Pancreas (tissue), 10 donors: ENCODE measurements around the gene ABCA4. TPM values are rescaled to one million over a fixed set of nuclear protein-coding genes. Genes with fewer than 3 reads are reported as not detected.

ENCODE experiments used
- ATAC-seq, 4 donors: fragments of 200-7000 bp; cut with Tn5 transposase; one replicate each; pipeline versions ENCODE4 v1.8.0 to v1.9.1; 2020; ENCODE audit warnings: mild to moderate bottlenecking in 4 of 4, moderate library complexity in 4 of 4
- DNase-seq, 6 donors: peaks; one replicate each; pipeline ENCODE4 v3.0.0-alpha.2; 2020
- FAIRE-seq: peaks from 2 replicates; lab custom pipeline; 2012; peaks lifted over from hg19 to GRCh38; lab: Jason Lieb, UNC
- H3K27ac ChIP-seq, 4 donors: fragments of 200-600 bp; sonication (generic); 1 replicate in 3 of 4; 2 replicates in 1 of 4; pipeline versions ENCODE4 v1.5.0 to v1.8.0; 2020
- H3K27me3 ChIP-seq, 4 donors: fragments of 200-600 bp; one replicate each; pipeline ENCODE4 v1.8.0; 2021
- H3K36me3 ChIP-seq, 3 donors: fragments of 200-600 bp; sonication (generic) in 1 of 3; one replicate each; pipeline versions ENCODE4 v1.5.0 to v1.8.0; 2020 to 2021
- H3K4me1 ChIP-seq, 3 donors: fragments of 200-600 bp; one replicate each; pipeline ENCODE4 v1.8.0; 2021
- H3K4me3 ChIP-seq, 4 donors: fragments of 200-600 bp; sonication (generic) in 2 of 4; one replicate each; pipeline versions ENCODE4 v1.5.0 to v1.8.0; 2020 to 2021
- H3K9me3 ChIP-seq, 4 donors: fragments of 200-600 bp; one replicate each; pipeline ENCODE4 v1.8.0; 2021
- CTCF ChIP-seq, 4 donors: fragments of 200-600 bp; sonication (generic) in 3 of 4; IDR thresholded peaks; one replicate each; pipeline versions ENCODE4 v1.5.0 to v1.8.0; 2021; ENCODE audit warnings: antibody characterized with exemption in 4 of 4
- WGBS, 2 donors: extraction: QIAGEN DNeasy Blood & Tissue Kit; methylation state at CpG; one replicate each; pipeline ENCODE4 v1.1.7; 2013; 5-methylcytosine and 5-hydroxymethylcytosine counted together
- intact Hi-C, 3 donors: fragments of 100-400 bp; cut with DNase I; formaldehyde crosslinking; loops; one replicate each; pipeline versions ENCODE4 v1.11.1 to v1.14.2; 2022
- polyA plus RNA-seq, 2 donors: library from polyadenylated mRNA; stranded (reverse); fragments of 200-250 nt; gene quantifications; one replicate each; pipeline ENCODE4 v1.2.3, GENCODE V29; 2013
- total RNA-seq, 6 donors: library from RNA; stranded (reverse); fragmentation: NEBNext Ultra II Directional in 4 of 6; extraction: Animal tissue kit (Norgen Biotek cat#: 25700) in 4 of 6; gene quantifications; one replicate each; pipeline versions ENCODE4 v1.2.1 to v1.2.4, GENCODE V29; 2021 to 2023
- donor health status: healthy with polysubstance abuse.
- donor health status: DM: no; HTN: no; CAD: no; lungs with moderate emphysema.
- donor health status: DM: no; HTN: no; CAD: no.
- donor health status: control.
- donor health status: control.
- donor health status: Bipolar disorder and iron deficiency.
- donor health status: DM: yes; HTN: yes; CAD: no.
- donor health status: DM: no; HTN: no; CAD: no.
- donor health status: DM: no; HTN: no; CAD: no.
- donor health status: DM: yes; HTN: yes; CAD: no.

Gene ABCA4
- total and polyA plus RNA-seq, 8 donors, result 0.03 to 0.16 (median 0.14) TPM; not detected in 2

GRCh38 chr1:94042388-94042787 is 78.6 kb downstream of the ABCA4 start:
- TF ChIP-seq CTCF (IDR thresholded peaks at IDR 0.05), result no peak
- Histone ChIP-seq H3K4me1 (no peaks in the 10 kb centered on the region), H3K27me3 (no peaks in the 10 kb centered on the region), H3K4me3 (no peak overlapping the region), H3K36me3 (no peaks in the 10 kb centered on the region), H3K9me3 (no peaks in the 10 kb centered on the region), H3K27ac (no peak overlapping the region)
- ATAC-seq, result no peak
- DNase-seq, result no peak
- intact Hi-C loops, result loop anchor here in 1 of 3 donors (5.0 kb wide), 1 partner anchor 290 kb away; no protein-coding TSS in a partner anchor
- WGBS, 2 donors, result 95 to 98% methylated on average over 1 of the region's 1 CpG
- FAIRE-seq, result no peak

- no peaks in the 10 kb centered on the region for H3K36me3 ChIP-seq
- H3K4me3 ChIP-seq, result no peak overlapping the region
- intact Hi-C loops, result loop anchor here in 1 of 3 donors (5.0 kb wide), 1 partner anchor 292 kb away; no protein-coding TSS in a partner anchor
- H3K27me3 ChIP-seq, result no peaks in the 10 kb centered on the region
- no peak for FAIRE-seq
- H3K9me3 ChIP-seq, result no peaks in the 10 kb centered on the region
- 73 to 74% methylated on average over 11 of the region's 11 CpGs for WGBS, 2 donors
- no peak for DNase-seq
- TF ChIP-seq CTCF (IDR thresholded peaks at IDR 0.05), result peak in 2 of 4 donors; percentile 3 to 4
- H3K4me1 ChIP-seq, result no peaks in the 10 kb centered on the region
- no peak for ATAC-seq
- no peak overlapping the region for H3K27ac ChIP-seq
These were observed 80.9 kb downstream of the ABCA4 start for GRCh38 chr1:94039871-94040569.

DNA sequence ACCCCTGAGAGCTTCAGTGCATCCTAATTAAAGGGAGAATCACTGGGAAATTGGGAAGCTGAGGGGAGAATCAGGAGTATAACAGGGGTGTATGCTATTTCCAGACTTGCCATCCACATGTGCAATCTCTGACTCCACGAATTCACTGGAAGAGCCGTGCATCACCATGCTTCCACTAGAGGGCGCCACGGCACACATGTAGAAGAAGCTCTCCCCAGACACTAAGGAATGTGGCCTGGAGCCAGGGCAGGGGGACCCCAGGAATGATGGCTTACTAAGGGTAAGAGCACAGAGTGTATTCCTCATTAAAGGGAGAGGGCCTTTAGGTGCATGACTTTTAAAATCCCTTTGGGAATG is 81.5 kb downstream of the ABCA4 start:
- WGBS, 2 donors, result 1% methylated on average over 4 of the region's 4 CpGs
- no peak for FAIRE-seq
- no peaks in the 10 kb centered on the region for H3K27me3 ChIP-seq
- intact Hi-C loops, result no loop called here
- no peak overlapping the region for H3K4me3 ChIP-seq
- ATAC-seq, result peak; percentile 49 to 68 (median 63)
- H3K27ac ChIP-seq, result no peak overlapping the region
- peak in 5 of 6 donors; percentile 20 to 84 (median 57) for DNase-seq
- peak; percentile 77 to 82 (median 80) for TF ChIP-seq CTCF (IDR thresholded peaks at IDR 0.05)
- H3K4me1 ChIP-seq, result no peaks in the 10 kb centered on the region
- no peaks in the 10 kb centered on the region for H3K9me3 ChIP-seq
- no peaks in the 10 kb centered on the region for H3K36me3 ChIP-seq

DNA sequence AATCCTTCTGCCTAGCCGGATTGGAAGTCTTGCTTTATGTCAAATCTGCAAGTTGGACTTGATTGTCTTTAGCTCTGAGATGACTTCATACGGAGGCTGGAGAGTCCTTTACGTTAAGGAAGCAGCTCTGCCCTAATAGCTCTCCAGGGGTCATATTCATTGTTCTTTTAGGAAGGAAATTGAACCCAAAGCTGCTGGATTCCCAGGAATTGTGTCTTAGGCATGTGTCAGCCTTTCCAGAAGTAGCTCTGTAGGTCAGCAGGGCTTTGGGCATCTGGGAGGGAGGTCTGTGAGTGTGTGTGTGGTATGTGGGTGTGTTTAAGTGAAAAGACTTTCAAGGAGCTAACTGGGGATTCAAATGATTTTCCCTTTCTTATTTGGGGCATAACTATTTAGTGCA is 82.4 kb downstream of the ABCA4 start:
- ATAC-seq (no peak), DNase-seq (no peak), FAIRE-seq (no peak)
- Histone ChIP-seq H3K36me3 (no peaks in the 10 kb centered on the region), H3K27ac (no peak overlapping the region), H3K27me3 (no peaks in the 10 kb centered on the region), H3K4me3 (no peak overlapping the region), H3K4me1 (no peaks in the 10 kb centered on the region), H3K9me3 (no peaks in the 10 kb centered on the region)
- intact Hi-C loops, result no loop called here
- WGBS, 2 donors, result 56% methylated on average over 3 of the region's 3 CpGs
- no peak for TF ChIP-seq CTCF (IDR thresholded peaks at IDR 0.05)
